SKM-1 treated with dmso at 0.1 percent for 144 hours (cell line): Measurements from ENCODE around the gene NDOR1.
"Not testable (repeated sequence)": the region's sequence is repeated elsewhere in the genome, so short reads cannot be mapped to it uniquely, and the experiment has no call there.

Experiments used
- DNase-seq: peaks from one replicate; lab custom pipeline; 2025; ENCODE audit not compliant: unreplicated experiment; lab: John Stamatoyannopoulos, UW

NDOR1 gene

DNA sequence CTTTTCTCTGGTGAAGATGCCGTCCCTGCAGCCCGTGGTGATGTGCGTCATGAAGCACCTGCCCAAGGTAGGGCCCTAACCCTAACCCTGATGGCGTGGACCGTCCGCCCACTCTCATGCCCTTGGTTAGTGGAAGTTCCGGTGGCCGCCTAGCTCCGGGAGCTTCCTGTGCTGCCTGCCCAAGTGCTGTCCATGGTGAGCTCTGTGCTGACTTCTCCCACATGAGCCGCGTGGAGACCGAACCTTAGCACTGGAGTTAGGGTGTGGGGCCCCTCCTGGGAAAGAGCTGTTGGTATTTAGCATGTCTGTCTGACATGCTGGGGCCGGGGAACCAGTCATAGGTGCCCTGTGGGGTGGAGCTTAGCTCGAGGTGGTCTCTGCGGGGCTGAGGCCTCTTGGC lies 50.9 kb downstream of the NDOR1 start:
- DNase-seq: no peak

DNA sequence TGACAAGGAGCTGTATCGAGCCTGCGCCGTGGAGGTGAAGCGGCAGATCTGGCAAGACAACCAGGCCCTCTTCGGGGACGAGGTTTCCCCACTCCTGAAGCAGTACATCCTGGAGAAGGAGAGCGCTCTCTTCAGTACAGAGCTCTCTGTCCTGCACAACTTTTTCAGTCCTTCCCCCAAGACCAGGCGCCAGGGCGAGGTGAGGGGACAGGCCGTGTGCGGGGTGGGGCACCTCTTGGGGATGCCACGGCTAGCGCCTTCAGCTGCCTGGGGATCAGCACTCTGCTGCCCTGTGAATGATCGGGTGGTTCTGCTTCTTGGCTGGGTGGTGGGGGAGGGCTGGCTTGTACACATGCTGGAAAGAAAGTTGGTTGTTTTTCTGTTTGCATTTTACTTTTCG lies 51.4 kb downstream of the NDOR1 start:
- no peak for DNase-seq

GRCh38 chr9:137262173-137262908 lies 56.8 kb downstream of the NDOR1 start:
- not testable (repeated sequence) for DNase-seq

DNA sequence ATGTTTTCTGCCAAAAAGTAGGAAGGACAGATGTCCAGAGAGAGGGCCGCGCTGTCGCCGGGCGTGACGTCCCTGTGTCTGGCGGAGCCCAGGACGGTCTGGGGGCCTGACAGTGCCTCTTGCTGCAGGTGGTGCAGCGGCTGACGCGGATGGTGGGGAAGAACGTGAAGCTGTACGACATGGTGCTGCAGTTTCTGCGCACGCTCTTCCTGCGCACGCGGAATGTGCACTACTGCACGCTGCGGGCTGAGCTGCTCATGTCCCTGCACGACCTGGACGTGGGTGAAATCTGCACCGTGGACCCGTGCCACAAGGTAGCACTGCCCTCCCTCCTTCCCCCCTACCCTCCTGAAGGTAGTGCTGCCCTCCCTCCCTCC lies 57.4 kb downstream of the NDOR1 start:
- no peak for DNase-seq

GRCh38 chr9:137263506-137263905 lies 58.0 kb downstream of the NDOR1 start:
- DNase-seq: no peak

DNA sequence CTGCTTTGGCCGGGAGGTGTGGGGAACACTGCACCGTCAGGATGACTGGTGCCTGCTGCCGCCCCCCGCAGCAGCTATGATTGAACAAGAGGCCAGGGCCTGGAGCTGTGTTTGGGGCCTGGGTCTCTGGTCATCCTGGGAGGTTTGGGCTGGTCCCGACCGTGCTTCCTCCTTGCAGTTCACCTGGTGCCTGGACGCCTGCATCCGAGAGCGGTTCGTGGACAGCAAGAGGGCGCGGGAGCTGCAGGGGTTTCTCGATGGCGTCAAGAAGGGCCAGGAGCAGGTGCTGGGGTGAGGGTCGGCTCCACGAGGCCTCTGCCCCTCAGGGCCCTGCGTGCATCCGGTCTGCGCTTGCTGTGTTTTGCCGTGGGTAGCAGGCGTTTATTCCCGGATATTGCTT lies 58.6 kb downstream of the NDOR1 start:
- DNase-seq: no peak

- no peak for DNase-seq
These were observed 60.1 kb downstream of the NDOR1 start for GRCh38 chr9:137265496-137266161.

DNA sequence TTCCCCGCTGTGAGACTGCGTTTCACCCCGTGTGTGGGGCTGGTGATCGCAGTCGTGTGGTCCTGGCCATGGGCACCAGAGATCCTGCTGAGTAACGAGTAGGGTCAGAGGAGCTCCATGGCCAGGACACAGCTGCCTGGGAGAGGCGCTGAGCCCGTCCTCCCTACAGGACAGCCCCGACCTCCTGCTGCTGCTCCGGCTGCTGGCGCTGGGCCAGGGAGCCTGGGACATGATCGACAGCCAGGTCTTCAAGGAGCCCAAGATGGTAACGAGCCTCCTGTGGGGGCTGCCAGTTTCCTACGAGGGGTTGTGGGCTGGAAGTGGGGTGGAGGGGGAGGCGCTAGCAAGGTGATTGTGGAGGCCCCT lies 60.6 kb downstream of the NDOR1 start:
- no peak for DNase-seq
